ENCODE measurements around the gene TMUB2.

GRCh38 chr17:44229090-44229489, 42.3 kb downstream of the TMUB2 start:
- no peak for TF ChIP-seq CTCF (conservative IDR thresholded peaks at IDR 0.05 in 1 of 2, IDR thresholded peaks at IDR 0.05 in 1 of 2; ENCODE audit: extremely low read depth in 1 of 2, insufficient read depth in 1 of 2, low read depth in 1 of 2, low read length in 2 of 2)
- TF ChIP-seq EZH2 (IDR thresholded peaks at IDR 0.05; ENCODE audit: borderline replicate concordance, low read length) = no peak
